Measurements from ENCODE around the gene CFAP74. TPM values are rescaled to one million over a fixed set of nuclear protein-coding genes. Genes with fewer than 3 reads are reported as not detected.

CFAP74 gene
- total and polyA plus RNA-seq, 2 of the 13 experiments (the other 11 are each of a cell fraction or from before 2014, with no cell fraction given), result 0.27 to 0.62 TPM

GRCh38 chr1:1943834-1944570 is 59.6 kb downstream of the CFAP74 start (continued):
- no peak for TF ChIP-seq NBN (conservative IDR thresholded peaks at IDR 0.05)
- TF ChIP-seq ZNF703 (CRISPR knock-in tag; IDR thresholded peaks at IDR 0.05; ENCODE audit: borderline replicate concordance), result no peak
- peak; percentile 62; the same call in 1 of the 2 replicates for TF ChIP-seq ZNF501 (CRISPR knock-in tag; IDR thresholded peaks at IDR 0.05)
- TF ChIP-seq ZFP41 (CRISPR knock-in tag; IDR thresholded peaks at IDR 0.05; ENCODE audit: borderline replicate concordance), result no peak
- TF ChIP-seq CBX2 (IDR thresholded peaks at IDR 0.05; ENCODE audit: low read depth, low read length), result no peak
- TF ChIP-seq CBX2 (CRISPR knock-in tag; IDR thresholded peaks at IDR 0.05; ENCODE audit: low read depth), result no peak; the same call in 1 of the 2 replicates
- TF ChIP-seq AHDC1 (CRISPR knock-in tag; IDR thresholded peaks at IDR 0.05; ENCODE audit: borderline replicate concordance), result no peak
- no peak for TF ChIP-seq ZNF781 (CRISPR knock-in tag; IDR thresholded peaks at IDR 0.05; ENCODE audit: borderline replicate concordance, not compliant biosample characterization)
- no peak for TF ChIP-seq ZNF121 (CRISPR knock-in tag; IDR thresholded peaks at IDR 0.05)
- no peak for TF ChIP-seq ZNF629 (CRISPR knock-in tag; conservative IDR thresholded peaks at IDR 0.05)
- no peak for TF ChIP-seq ATRX (CRISPR knock-in tag; IDR thresholded peaks at IDR 0.05; ENCODE audit: borderline replicate concordance)
- no peak for TF ChIP-seq U2AF1 (optimal IDR thresholded peaks at IDR 0.05; ENCODE audit: low read depth, low read length)
- no peak for TF ChIP-seq ZNF33B (CRISPR knock-in tag; IDR thresholded peaks at IDR 0.05)
- TF ChIP-seq SMYD3 (CRISPR knock-in tag; IDR thresholded peaks at IDR 0.05), result no peak
- no peak for TF ChIP-seq FOXK2 (IDR thresholded peaks at IDR 0.05)
- TF ChIP-seq, protein P1, sequence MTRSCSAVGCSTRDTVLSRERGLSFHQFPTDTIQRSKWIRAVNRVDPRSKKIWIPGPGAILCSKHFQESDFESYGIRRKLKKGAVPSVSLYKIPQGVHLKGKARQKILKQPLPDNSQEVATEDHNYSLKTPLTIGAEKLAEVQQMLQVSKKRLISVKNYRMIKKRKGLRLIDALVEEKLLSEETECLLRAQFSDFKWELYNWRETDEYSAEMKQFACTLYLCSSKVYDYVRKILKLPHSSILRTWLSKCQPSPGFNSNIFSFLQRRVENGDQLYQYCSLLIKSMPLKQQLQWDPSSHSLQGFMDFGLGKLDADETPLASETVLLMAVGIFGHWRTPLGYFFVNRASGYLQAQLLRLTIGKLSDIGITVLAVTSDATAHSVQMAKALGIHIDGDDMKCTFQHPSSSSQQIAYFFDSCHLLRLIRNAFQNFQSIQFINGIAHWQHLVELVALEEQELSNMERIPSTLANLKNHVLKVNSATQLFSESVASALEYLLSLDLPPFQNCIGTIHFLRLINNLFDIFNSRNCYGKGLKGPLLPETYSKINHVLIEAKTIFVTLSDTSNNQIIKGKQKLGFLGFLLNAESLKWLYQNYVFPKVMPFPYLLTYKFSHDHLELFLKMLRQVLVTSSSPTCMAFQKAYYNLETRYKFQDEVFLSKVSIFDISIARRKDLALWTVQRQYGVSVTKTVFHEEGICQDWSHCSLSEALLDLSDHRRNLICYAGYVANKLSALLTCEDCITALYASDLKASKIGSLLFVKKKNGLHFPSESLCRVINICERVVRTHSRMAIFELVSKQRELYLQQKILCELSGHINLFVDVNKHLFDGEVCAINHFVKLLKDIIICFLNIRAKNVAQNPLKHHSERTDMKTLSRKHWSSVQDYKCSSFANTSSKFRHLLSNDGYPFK (CRISPR knock-in tag; IDR thresholded peaks at IDR 0.05; ENCODE audit: borderline replicate concordance), result peak; percentile 28; the same call in 1 of the 2 replicates
- peak; percentile 78; the same call in 1 of the 2 replicates for TF ChIP-seq ZNF317 (CRISPR knock-in tag; IDR thresholded peaks at IDR 0.05)
- TF ChIP-seq GLMP (CRISPR knock-in tag; IDR thresholded peaks at IDR 0.05; ENCODE audit: borderline replicate concordance), result no peak
- TF ChIP-seq ZNF761 (CRISPR knock-in tag; conservative IDR thresholded peaks at IDR 0.05), result 0 out of 2 replicates have a peak, but pooled peaks have one; percentile 28
- TF ChIP-seq HMG20B (CRISPR knock-in tag; conservative IDR thresholded peaks at IDR 0.05), result no peak
- TF ChIP-seq FOXP1 (IDR thresholded peaks at IDR 0.05), result no peak
- 0 out of 2 replicates have a peak, but pooled peaks have one; percentile 13 for TF ChIP-seq FOXP1 (CRISPR knock-in tag; IDR thresholded peaks at IDR 0.05)

All from HepG2 (cell line).